ENCODE results near the gene FOXA2.
"Not testable (repeated sequence)": the region's sequence is repeated elsewhere in the genome, so short reads cannot be mapped to it uniquely, and the experiment has no call there.

Gene FOXA2

GRCh38 chr20:22584522-22584921 lies at the start of gene FOXA2:
TSS of gene FOXA2 (minus strand) at chr20:22584572. CDS start at chr20:22584278, 294 bp downstream.
- DNase-seq (ENCODE audit: low spot score): no peak

GRCh38 chr20:22630701-22631100 lies 46.3 kb upstream of the FOXA2 start:
- no peak for DNase-seq (ENCODE audit: low spot score)

GRCh38 chr20:22629927-22630326 lies 45.6 kb upstream of the FOXA2 start:
- DNase-seq (ENCODE audit: low spot score): no peak

GRCh38 chr20:22629447-22629846 lies 45.1 kb upstream of the FOXA2 start:
- DNase-seq (ENCODE audit: low spot score): no peak

GRCh38 chr20:22626496-22626895 lies 42.1 kb upstream of the FOXA2 start:
- no peak for DNase-seq (ENCODE audit: low spot score)

- no peak for DNase-seq (ENCODE audit: low spot score)
Measured at GRCh38 chr20:22623211-22623610, 38.8 kb upstream of the FOXA2 start.

- no peak for DNase-seq (ENCODE audit: low spot score)
Measured at GRCh38 chr20:22620342-22620741, 36.0 kb upstream of the FOXA2 start.

- no peak for DNase-seq (ENCODE audit: low spot score)
Measured at GRCh38 chr20:22619806-22620205, 35.4 kb upstream of the FOXA2 start.

- no peak for DNase-seq (ENCODE audit: low spot score)
Measured at GRCh38 chr20:22619272-22619671, 34.9 kb upstream of the FOXA2 start.

- no peak for DNase-seq (ENCODE audit: low spot score)
Measured at GRCh38 chr20:22617160-22617559, 32.8 kb upstream of the FOXA2 start.

GRCh38 chr20:22616551-22616950 lies 32.2 kb upstream of the FOXA2 start:
- DNase-seq (ENCODE audit: low spot score): no peak

GRCh38 chr20:22615425-22615824 lies 31.1 kb upstream of the FOXA2 start:
- DNase-seq (ENCODE audit: low spot score): no peak

GRCh38 chr20:22611636-22612035 lies 27.3 kb upstream of the FOXA2 start:
- no peak for DNase-seq (ENCODE audit: low spot score)

GRCh38 chr20:22607695-22608094 lies 23.3 kb upstream of the FOXA2 start:
- no peak for DNase-seq (ENCODE audit: low spot score)

- DNase-seq (ENCODE audit: low spot score): no peak
Measured at GRCh38 chr20:22604815-22605214, 20.4 kb upstream of the FOXA2 start.

GRCh38 chr20:22601361-22602141 lies 17.2 kb upstream of the FOXA2 start:
- DNase-seq (ENCODE audit: low spot score): no peak

GRCh38 chr20:22599258-22599657 lies 14.9 kb upstream of the FOXA2 start:
- not testable (repeated sequence) for DNase-seq (ENCODE audit: low spot score)

GRCh38 chr20:22597303-22597702 lies 12.9 kb upstream of the FOXA2 start:
- DNase-seq (ENCODE audit: low spot score): no peak

GRCh38 chr20:22590662-22591061 lies 6.3 kb upstream of the FOXA2 start:
- no peak for DNase-seq (ENCODE audit: low spot score)

GRCh38 chr20:22586645-22587310 lies 2.4 kb upstream of the FOXA2 start:
- peak; percentile 4 for DNase-seq (ENCODE audit: low spot score)

GRCh38 chr20:22585786-22586493 lies 1.6 kb upstream of the FOXA2 start:
- no peak for DNase-seq (ENCODE audit: low spot score)

- DNase-seq (ENCODE audit: low spot score): no peak
Measured at GRCh38 chr20:22584922-22585785, 782 bp upstream of the FOXA2 start.

Data from globus pallidus (tissue), 1 donor.